Upper lobe of left lung (tissue), 4 donors: Measurements from ENCODE around the gene SUFU.

Experiments
- EP300 ChIP-seq, 4 donors: sonication (generic); formaldehyde crosslinking; IDR thresholded peaks; one replicate each; pipeline ENCODE4 v1.5.1; 2017; ENCODE audit warnings: antibody characterized with exemption in 4 of 4, control low read depth in 2 of 4
- POLR2A ChIP-seq, 4 donors: fragments of 450-650 bp; IDR thresholded peaks; one replicate each; pipeline ENCODE4 v1.5.1; 2016 to 2017; ENCODE audit warnings: antibody characterized with exemption in 4 of 4, mild to moderate bottlenecking in 2 of 4
- TF ChIP-seq, protein P1 (sequence below), 6 experiments: fragments of 450-650 bp in 4 of 6; fragments of 200-600 bp in 2 of 6; sonication (generic) in 2 of 6; IDR thresholded peaks; one replicate each; pipeline ENCODE4 v1.5.1; 2016 to 2019; ENCODE audit warnings: antibody characterized with exemption in 6 of 6

DNA sequence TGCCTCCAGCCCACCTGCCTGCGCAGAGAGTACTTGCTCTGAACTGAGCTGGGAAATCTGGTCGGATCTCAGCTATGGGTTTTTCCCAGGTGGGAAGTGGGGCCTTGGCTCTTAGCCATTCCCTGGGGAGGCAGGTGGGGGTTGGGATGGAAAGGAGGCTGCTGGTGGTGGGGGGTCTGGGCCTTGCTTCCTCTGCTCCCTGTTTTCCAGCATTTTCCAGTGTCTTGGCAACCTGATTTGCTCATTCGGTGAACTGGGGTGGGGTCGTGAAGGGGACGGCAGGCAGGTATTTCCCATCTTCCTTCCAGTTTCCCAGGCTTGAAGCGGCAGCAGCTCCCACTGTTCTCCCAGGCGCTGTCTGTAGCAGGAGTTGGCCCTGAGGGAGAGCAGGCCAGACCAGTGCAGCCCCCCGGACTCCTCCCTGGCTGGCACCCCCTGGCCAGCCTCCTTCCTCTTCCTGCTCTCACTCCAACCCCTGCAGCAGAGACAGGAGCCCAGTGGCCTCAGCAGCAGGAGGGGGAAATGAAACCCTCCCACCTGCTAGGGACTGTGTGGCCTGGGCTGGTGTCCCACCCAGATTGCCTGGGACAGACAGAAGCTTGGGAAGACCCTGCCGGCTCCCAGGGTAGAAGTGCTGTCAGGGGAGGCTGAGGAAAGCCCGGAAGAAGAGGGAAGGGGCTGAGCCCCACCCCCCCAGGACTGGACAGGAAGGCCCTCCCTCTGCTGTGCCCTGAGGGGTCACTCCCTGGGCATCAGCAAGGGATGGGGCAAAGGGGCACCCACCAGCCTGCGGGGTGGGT lies 147.1 kb downstream of the SUFU start:
- TF ChIP-seq, protein P1, sequence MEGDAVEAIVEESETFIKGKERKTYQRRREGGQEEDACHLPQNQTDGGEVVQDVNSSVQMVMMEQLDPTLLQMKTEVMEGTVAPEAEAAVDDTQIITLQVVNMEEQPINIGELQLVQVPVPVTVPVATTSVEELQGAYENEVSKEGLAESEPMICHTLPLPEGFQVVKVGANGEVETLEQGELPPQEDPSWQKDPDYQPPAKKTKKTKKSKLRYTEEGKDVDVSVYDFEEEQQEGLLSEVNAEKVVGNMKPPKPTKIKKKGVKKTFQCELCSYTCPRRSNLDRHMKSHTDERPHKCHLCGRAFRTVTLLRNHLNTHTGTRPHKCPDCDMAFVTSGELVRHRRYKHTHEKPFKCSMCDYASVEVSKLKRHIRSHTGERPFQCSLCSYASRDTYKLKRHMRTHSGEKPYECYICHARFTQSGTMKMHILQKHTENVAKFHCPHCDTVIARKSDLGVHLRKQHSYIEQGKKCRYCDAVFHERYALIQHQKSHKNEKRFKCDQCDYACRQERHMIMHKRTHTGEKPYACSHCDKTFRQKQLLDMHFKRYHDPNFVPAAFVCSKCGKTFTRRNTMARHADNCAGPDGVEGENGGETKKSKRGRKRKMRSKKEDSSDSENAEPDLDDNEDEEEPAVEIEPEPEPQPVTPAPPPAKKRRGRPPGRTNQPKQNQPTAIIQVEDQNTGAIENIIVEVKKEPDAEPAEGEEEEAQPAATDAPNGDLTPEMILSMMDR (IDR thresholded peaks at IDR 0.05), result no peak
- TF ChIP-seq POLR2A (IDR thresholded peaks at IDR 0.05) (no peak), EP300 (IDR thresholded peaks at IDR 0.05) (no peak)
